SH-SY5Y (cell line): ENCODE data around the gene KCNRG.

Source experiments
- GATA2 ChIP-seq: IDR thresholded peaks from 2 replicates; pipeline ENCODE4 v1.6.1; 2011; ENCODE audit warnings: mild to moderate bottlenecking, low read depth, low read length
- GATA3 ChIP-seq: IDR thresholded peaks from 2 replicates; pipeline ENCODE4 v1.6.1; 2011; ENCODE audit warnings: low read depth, mild to moderate bottlenecking, low read length, moderate library complexity

DNA sequence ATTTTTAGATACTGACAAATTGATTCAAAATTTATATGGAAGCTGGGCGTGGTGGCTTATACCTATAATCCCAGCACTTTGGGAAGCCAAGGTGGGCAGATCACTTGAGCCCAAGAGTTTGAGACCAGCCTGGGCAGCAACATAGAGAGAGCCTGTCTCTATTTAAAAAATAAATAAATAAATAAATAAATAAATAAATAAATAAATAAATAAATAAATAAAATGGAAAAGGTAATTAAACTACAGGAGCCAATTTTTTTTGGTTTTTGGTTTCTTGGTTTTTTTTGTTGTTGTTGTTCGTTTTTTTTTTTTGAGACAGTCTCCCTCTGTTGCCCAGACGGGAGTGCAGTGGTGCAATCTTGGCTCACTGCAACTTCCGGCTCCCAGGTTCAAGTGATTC, 47.8 kb upstream of the KCNRG start:
- TF ChIP-seq GATA2: no peak
- no peak for TF ChIP-seq GATA3
